AG04450 (cell line): ENCODE measurements around the gene LCE1D. TPM values are rescaled to one million over a fixed set of nuclear protein-coding genes. Genes with fewer than 3 reads are reported as not detected.

ENCODE experiments used
- CTCF ChIA-PET: fragments of 300-600, 350-600 bp; formaldehyde crosslinking; extraction: SDS; loops from one replicate; lab custom pipeline; 2022; ENCODE audit warnings: antibody characterized with exemption, inconsistent platforms; lab: Charles Lee
- POLR2A ChIA-PET: fragments of 350-600 bp; formaldehyde crosslinking; extraction: SDS; loops from one replicate; lab custom pipeline; 2021; ENCODE audit warnings: antibody characterized with exemption, inconsistent platforms; lab: Yijun Ruan, JAX
- DNase-seq: peaks from one replicate; pipeline ENCODE4 v3.0.0-alpha.2; 2011; ENCODE audit warnings: low read depth, low spot score
- H3K27ac ChIP-seq: one replicate; pipeline ENCODE4 v1.5.1; 2012; ENCODE audit warnings: low read depth, low read length, control low read depth
- H3K27me3 ChIP-seq: one replicate; pipeline ENCODE4 v1.6.0; 2012; ENCODE audit warnings: low read length; ENCODE audit not compliant: control insufficient read depth, insufficient read depth
- H3K4me3 ChIP-seq: 2 replicates; pipeline ENCODE4 v1.5.1; 2011; ENCODE audit warnings: mild to moderate bottlenecking, low read depth, low read length, control low read depth
- H3K9me3 ChIP-seq: 2 replicates; pipeline ENCODE4 v1.5.1; 2012; ENCODE audit warnings: low read length; ENCODE audit not compliant: control insufficient read depth, insufficient read depth
- CTCF ChIP-seq: IDR thresholded peaks from 2 replicates; pipeline ENCODE4 v1.5.1; 2011; ENCODE audit warnings: low read depth, low read length, control low read depth, inconsistent platforms
- polyA plus RNA-seq: library from polyadenylated mRNA; depleted of rRNA; stranded (reverse); fragments of >200 nt; gene quantifications from 2 replicates; pipeline ENCODE4 v1.2.3, GENCODE V29; 2011

Gene LCE1D
- polyA plus RNA-seq, 1 experiment, result not detected

GRCh38 chr1:152757747-152758146, 38.8 kb upstream of the LCE1D start, which contains the start of gene KPRP:
TSS of gene KPRP (plus strand) at chr1:152758025. CDS start at chr1:152759589, 1,564 bp downstream.
- H3K4me3 ChIP-seq, result no peak within 1 kb of the TSS
- ChIA-PET POLR2A (no interaction called here), CTCF (no interaction called here)
- DNase-seq, result no peak
- H3K27me3 ChIP-seq, result no peaks in the 10 kb centered on the region
- H3K27ac ChIP-seq, result no peak within 1 kb of the TSS
- TF ChIP-seq CTCF, result no peak
- peaks cover 27% of the 10 kb centered on the region for H3K9me3 ChIP-seq

GRCh38 chr1:152758636-152759035, 37.9 kb upstream of the LCE1D start:
- Histone ChIP-seq H3K27ac (no peak overlapping the region), H3K9me3 (peaks cover 29% of the 10 kb centered on the region), H3K27me3 (no peaks in the 10 kb centered on the region), H3K4me3 (no peak overlapping the region)
- TF ChIP-seq CTCF, result no peak
- CTCF ChIA-PET, result no interaction called here
- no peak for DNase-seq
- POLR2A ChIA-PET, result no interaction called here

- POLR2A ChIA-PET, result no interaction called here
- H3K4me3 ChIP-seq, result no peak overlapping the region
- no peak for TF ChIP-seq CTCF
- no peaks in the 10 kb centered on the region for H3K27me3 ChIP-seq
- no peak overlapping the region for H3K27ac ChIP-seq
- no peak for DNase-seq
- H3K9me3 ChIP-seq, result peaks cover 29% of the 10 kb centered on the region
- CTCF ChIA-PET, result no interaction called here
Observed at GRCh38 chr1:152759453-152760173, 36.9 kb upstream of the LCE1D start.

GRCh38 chr1:152760551-152761190, 35.9 kb upstream of the LCE1D start:
- CTCF ChIA-PET, result no interaction called here
- POLR2A ChIA-PET, result no interaction called here
- peaks cover 29% of the 10 kb centered on the region for H3K9me3 ChIP-seq
- H3K27ac ChIP-seq, result no peak overlapping the region
- H3K4me3 ChIP-seq, result no peak overlapping the region
- no peak for DNase-seq
- H3K27me3 ChIP-seq, result no peaks in the 10 kb centered on the region
- TF ChIP-seq CTCF, result no peak

GRCh38 chr1:152761609-152762213, 34.8 kb upstream of the LCE1D start:
- ChIA-PET CTCF (no interaction called here), POLR2A (no interaction called here)
- no peak for DNase-seq
- H3K27ac ChIP-seq, result no peak overlapping the region
- no peaks in the 10 kb centered on the region for H3K27me3 ChIP-seq
- H3K4me3 ChIP-seq, result no peak overlapping the region
- peaks cover 29% of the 10 kb centered on the region for H3K9me3 ChIP-seq
- TF ChIP-seq CTCF, result no peak
